Measurements from ENCODE around the gene GRIA1.

GRIA1 gene

DNA sequence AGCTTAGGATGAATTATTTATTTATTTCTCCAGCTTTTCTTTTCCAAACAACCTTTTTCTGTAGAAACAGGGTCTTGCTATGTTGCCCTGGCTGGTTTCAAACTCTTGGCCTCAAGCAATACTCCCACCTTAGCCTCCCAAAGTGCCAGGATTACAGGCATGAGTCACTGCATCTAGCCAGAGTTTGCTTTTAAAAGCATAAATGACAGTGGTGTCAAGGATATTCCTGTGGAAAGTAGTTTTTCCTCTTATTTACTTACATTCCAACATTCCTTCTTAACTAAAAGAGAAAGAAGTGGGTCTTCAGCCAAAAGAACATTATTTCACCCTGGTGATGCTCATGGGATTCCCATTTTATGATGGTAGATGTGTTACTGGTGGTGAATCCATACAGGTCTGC is 62.4 kb downstream of the GRIA1 start:
- DNase-seq, result no peak

DNA sequence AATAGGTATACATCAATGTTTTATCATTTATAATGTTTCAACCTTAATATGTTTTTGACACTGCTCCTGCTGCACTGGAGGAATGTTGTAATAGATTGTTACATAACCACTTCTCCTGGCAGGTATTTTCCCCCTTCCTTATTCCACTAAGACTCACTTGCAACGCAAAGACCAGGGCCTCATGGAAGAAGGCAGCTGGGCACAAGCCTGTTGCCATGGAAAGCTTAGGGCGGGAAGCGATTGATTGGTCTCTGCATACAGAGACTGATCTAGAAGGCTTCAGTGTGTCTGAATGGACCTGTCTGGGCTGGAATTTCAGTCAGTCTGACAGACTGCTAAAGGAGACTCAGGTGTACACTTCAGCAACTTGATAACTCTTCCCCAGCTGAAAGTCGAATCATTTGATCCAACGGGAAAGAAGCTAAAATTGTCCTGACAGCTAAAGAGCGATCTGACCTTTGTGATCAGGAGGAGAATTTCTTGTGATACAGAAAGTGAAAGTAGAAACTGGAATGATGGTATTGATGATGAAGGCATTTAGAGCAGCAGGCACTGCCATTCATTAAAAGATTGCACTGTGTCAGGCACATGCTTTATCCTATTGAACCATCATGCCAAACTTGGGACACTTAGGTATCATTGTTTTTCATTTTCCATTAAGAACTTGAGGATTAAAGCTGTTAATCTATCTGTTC is 65.1 kb downstream of the GRIA1 start:
- DNase-seq, result peak; percentile 2

DNA sequence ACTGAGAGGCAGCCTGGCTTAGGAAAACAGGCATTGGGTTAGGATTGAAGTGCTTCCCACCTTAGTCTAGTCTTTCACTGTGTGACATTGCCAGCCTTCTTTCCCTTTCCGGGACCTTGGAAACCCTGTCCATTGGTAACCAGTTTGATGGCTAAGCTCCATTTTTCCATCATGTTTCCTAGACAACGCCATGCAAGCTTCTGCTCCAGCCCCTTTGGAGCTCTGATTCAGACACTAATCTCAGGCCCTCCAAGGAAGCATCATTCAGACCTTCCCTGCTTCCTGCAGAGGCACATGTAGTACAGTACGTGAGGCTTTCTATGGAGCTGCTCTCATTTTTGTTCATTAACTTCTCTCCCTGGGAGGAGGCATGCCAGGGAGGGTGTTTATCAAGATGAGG is 68.5 kb downstream of the GRIA1 start:
- DNase-seq, result no peak

DNA sequence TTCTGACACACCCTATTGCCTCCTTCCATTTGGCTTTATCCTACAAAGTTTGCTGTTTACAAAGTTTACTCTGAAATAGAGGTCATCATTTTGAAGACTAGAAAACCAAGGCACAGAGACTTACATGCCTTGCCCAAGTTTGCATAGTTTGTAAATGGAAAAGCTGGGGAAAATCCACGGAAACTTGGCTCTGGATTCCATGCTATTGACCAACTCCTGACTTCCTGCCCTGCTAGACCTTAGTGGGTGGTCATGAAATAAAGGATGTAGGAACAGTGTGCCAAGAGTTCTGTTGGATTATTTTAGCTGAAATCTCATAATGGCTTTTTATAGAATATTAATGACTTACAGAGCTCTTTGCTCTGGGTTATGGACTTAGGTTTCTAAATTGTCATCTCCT is 69.5 kb downstream of the GRIA1 start:
- DNase-seq, result no peak

DNA sequence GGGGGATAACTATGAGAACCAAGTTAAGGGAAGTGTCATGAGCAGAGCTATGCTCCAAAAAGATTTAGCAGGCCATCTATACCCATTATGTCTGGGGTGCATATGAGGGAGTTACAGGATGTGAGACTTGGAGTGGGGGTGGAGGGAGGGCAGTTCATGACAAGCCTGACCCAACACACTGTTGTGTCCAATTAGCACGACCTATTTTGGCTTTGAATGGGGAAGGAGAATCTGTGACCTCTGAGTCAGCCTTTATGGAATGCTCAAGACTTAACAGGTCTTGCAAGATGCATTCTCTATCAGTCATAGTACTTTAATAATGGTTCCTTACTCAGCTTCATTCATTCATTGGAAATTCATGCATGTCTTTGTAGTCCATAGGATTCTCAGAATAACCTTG is 71.7 kb downstream of the GRIA1 start:
- no peak for DNase-seq

DNA sequence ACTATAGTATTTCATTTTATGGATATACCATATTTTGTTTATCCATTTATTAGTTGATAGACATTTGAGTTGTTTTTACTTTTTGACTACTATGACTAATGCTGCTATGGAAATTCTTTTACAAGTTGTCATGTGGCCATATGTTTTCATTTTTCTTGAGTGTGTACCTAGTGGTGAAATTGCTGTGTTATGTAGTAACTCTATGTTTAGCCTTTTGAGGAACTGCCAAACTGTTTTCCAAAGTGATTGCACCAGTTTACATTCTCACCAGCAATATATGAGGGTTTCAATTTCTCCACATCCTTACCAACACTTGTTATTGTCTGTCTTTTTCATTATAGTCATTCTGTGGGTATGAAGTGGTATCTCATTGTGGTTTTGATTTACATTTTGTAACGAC is 75.4 kb downstream of the GRIA1 start:
- no peak for DNase-seq

DNA sequence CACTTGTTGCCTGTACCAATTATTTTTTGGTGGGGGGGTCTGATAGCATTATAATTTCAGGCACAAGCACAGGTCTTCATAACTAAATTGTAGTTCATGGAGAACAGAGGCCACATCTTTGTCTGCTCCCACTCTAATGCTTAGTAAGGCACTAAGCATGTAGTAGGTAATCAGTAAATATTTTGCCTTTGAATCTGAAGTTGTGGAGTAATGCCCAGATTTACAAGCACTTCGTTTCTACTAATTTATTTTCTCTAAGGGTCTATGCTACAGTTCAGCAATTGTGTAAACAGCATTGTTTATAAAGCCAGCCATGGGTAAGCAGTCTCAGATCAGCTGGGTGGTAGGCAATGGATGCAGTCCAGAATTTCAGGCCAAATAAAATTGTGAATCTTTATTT is 78.6 kb downstream of the GRIA1 start:
- DNase-seq, result no peak

DNA sequence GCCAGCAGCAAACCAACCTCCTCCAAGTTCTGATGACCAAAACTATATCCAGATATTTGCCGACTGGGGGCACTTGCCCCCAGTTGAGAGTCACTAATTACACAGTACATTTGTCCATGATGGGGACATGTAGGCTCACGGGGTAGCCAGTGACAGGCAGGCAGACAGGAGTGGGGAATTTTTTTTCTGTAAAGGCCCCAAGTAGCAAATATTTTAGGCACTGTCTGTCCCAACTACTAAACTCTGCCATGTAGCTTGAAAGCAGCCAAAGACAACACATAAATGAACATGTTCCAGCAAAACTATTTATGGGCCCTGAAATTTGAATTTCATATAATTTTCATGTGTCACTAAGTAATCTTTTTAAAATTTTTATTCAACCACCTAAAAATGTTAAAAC is 80.7 kb downstream of the GRIA1 start:
- no peak for DNase-seq

DNA sequence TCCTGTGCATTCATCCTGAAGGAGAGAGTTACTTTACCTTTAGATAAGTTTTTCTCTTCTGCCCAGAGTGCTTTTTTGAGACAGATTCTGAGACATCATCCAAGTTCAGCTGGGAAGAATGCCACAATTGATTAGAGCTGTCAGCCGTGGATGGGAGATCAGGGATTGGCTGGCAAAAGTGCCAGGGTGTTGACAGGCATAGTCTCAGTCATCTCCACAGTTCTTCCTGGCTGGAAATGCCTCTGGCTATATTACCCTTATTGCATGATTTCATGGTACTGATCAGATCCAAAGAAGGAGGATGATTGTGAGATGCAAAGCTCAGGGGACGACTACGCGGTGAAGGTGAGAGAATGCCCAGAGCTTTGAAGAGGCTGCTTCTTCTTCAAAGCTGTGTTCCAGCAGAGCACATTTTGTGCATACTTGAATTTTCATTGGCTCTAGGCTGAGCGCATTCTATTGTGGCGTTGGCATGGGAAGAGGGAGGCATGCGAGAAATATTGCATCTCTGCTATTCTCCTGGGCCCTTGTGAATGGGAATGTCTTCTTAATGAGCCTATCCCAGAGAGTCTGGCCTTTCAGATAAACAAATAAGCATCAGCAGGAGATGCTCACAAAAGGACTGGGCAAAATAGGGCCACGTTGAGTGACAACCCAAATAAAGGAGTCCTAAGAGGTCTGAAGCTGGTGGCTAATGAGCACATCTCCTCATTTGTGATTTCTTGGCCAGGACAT is 82.1 kb downstream of the GRIA1 start:
- DNase-seq, result no peak

DNA sequence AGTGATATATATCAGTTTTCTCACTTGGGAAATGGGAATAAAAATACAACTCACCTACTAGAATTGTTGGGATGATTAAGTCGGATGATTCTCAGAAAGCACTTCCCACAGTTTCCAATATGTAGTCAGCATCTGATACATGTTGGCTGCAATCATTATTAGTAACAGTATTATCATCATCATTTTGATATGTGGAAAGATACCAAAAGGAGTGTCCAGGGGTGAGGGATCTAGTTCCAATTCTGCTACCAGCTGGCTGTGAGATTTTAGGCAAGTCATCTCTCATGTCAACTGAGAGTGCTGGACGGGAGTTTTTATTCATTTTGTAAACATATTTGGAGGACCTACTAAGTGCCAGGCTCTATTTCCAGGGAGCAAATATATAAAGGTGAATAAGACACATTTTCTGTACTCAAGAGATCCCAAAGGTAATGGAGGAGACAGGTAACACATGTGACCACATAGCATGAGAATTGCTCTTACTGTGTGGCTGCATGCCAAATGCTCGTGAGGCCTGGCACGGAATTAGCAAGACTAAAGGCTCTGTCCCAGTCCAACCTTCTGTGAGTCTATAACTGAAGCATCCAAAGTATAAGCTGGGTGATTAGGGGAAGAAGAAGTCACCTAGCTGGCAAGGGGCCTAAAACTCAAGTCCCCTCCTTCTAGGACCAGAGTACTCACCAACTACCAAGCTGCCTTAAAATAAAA is 83.0 kb downstream of the GRIA1 start:
- DNase-seq, result peak; percentile 57

DNA sequence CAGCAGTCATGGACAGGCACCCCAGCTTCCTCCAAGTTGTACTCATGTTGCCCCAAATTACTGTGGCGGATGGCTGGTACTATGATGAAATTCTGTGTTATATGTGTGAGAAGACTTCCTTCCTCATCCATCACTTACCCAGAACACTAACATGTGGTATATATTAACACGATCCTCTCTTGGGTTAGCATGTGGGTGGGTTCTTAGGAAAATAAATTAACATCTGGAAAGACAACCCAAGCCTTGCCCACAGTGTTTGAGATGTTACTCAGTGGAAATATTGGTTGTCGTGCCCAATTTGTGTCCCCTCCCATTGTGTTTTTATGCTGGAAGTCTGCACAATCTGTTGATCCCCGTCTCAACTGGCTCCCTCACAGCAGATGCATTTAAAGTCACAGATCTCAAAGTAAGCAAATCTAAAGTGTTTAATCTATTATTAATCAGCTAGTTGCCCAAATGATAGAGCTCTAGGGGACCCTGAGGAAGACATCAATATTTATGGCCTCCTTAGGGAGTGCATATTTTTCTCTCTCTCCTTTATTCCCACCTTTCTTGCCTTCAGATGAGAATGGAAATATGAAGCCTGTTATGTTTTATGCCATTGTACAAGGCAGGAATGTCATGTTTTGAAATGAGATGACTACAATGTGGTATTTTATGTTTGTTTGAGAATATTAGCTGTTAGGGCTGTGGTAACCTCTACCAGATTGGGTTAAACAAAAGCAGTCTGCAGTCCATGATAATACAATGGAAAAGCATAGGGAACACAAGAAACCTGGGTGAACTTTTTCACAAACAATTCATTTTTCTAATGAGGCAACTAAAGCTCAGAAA is 93.9 kb downstream of the GRIA1 start:
- DNase-seq, result no peak

DNA sequence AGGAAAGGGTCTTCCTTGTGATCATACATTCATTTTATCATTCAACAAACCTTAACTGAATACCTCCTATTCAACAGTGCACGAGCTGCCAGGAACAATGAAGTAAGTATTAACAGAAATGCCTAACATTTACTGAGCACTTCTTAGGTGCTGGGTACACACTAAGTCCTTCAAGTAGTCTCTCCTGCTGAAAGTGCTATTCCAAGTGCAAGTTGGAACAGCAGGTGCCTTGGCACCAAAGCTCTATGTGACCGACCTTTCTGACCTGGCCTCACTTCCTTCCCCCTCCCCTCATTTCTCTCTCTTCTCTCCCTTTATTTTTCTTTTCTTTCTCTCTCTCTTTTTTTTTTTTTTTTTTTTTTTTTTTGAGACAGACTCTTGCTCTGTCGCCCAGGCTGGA is 94.5 kb downstream of the GRIA1 start:
- DNase-seq, result no peak

DNA sequence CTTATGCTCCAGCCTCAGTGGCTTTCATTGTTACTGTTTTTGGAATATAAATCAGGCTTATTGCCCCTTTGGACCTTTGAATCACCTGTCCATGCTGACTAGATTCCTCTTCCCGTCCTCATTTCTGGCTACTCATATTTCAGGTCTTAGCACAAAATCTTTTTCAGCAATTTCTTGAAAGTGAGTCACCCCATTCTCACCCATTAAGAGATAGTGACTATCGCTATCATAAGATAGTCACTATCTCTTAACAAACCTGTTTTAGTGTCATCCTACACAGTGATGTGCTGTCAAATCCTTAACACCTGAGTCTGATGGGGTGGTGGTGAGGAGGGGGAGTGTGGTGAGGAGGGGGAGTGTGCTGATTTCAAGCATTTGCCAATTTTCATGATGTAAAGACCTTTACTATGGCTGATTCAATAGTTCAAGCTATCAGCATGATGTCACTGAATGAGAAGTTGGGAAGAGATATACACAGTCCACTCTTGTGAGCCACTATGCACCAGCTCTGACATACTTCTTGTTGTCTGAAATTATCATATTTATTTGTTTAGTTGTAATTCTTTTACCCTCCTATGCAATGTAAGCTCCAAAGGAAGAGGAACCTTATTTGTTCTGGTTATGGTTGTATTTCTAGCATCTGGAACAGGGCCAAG is 95.3 kb downstream of the GRIA1 start:
- DNase-seq, result no peak

DNA sequence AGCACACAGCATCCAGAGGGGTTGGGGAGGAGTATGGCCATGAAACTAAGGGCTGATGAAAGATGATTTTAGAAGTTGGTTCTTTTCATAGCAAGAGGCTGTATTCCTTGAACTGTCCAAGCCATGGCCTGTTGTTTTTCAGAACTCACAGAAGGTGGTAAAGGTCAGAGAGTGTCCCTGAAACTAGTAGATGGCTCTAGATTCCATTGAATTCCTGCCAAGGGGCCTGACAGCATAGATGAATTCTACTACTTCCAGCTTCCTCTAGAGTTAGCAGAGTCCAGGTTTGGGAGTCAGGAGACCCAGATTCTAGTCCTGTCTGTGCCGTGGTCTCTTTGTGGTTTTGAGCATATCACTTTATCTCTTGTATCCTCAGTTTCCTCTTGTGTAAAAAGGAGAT is 101.6 kb downstream of the GRIA1 start:
- no peak for DNase-seq

DNA sequence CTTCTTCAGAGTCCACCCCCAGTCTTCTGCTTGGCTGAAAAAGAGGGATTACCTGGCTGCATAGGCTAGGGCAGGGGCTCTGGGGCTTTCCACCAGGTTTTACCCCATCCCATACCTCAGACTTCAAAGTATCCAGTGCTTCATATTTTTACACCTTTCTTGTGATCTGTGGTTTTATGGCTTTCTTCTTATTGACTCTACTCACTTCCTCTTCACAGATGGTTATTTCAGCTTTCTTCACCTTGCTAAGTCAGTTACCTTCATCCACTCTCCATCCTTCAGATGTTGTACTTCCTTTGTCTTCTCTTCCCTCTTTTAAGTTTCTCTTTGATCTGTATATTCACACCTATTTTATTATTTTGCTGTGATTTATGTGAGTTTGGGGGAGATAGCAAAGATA is 104.3 kb downstream of the GRIA1 start:
- DNase-seq, result no peak

DNA sequence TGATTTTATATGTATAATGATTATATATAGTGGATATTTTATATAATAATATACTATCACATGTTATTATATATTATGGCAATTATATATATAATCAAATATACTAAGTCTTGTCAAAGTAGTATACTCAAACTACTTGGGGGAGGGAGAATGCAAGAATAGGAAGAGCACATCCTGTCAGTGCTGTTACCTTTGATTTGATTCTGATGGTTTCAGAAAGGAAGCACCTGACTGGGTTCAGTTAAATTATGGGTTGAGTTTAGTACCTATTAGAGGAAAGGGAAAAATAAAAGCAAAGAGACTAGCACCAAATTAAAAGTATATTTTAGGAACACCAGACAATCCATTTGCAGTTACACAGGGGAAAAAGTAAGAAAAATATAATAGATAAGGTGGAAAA is 107.6 kb downstream of the GRIA1 start:
- no peak for DNase-seq

DNA sequence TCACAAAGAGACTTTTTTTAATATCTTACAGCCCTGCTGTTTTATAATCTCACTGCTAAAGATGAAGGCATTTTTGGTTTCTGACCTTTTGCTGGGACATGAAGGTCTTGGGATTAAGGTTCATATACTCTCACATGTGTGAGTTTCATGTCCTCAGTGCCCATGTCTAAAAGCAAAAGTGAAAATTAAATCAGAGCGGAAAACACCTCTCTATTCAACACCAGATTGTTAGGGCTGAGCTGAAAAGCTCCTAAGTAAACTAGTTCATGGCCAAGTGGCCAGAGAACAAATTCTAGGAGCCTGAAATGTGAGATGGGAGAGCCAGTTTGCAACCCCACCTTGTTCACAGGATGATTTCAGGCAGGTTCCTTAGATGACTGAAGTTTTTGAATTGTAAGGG is 110.9 kb downstream of the GRIA1 start:
- DNase-seq, result no peak

DNA sequence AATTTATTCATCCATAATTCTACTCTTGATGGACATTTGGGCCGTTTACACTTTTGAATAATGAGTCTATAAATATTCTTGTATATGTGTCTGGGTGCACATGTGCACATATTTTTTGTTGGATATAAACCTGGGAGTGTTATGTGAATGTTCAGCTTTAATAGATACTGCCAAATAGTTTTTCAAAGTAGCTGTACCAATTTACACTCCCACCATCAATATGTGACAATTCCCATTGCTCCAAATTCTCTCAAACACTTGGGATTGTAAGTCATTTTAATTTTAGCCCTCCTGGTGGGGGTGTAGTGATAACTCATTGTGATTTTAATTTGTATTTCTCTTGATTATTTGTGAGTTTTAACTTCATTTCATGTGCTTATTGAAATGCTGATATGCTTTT is 114.9 kb downstream of the GRIA1 start:
- DNase-seq, result no peak

DNA sequence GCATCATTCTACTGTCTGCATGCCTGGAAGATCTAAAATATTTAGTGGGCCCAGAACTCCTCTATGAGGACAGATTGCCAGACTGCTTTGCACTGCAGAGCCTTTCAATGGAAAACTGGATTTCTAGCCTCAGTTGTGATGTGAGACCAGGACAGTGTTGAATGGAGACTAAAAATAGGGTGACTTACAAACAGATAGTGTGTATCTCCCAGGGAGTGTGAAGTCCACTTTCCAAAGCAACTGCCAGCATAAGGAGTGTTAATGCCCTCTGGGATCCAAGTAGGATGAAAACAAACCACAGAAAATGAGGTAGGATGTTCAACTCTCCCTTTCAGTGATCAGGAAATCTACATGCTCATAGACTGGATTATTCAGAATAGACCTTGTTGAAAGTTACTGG is 119.5 kb downstream of the GRIA1 start:
- DNase-seq, result no peak

DNA sequence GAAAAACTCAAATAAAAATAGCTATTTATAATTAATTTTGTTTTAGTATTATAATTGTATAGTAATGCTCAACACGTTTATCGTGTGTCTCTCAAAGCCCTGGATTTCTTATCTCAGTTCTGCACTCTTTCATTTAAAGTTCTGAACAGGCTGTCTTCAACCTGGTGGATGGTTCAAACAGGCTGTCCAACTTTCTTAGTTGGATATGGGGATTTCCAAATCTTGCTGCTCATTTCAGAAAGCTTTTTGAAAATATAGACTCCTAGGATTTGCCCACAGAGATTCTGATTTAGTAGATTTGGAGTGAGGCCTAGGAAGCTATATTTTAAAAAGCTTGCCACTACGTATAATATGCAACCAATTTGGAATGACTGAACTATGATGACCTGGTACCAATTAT is 120.3 kb downstream of the GRIA1 start:
- no peak for DNase-seq

DNA sequence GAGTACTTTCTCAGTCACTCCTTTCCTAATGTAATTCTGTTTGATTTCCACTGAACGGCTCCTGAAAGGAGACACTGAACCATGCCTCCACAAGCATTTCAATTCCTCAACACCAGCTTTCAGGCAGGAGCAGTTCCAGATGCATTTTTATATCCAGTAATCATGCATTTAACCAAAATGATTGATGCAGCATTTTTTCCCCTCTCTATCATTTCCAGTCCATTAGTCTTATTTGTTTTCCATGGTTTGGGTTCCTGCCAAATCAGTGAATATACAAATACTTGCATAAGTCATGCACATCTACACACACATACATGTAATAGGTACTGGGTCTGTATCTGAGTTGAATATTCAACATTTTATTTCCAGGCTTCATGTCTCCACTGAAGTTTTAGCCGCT is 122.7 kb downstream of the GRIA1 start:
- DNase-seq, result no peak

DNA sequence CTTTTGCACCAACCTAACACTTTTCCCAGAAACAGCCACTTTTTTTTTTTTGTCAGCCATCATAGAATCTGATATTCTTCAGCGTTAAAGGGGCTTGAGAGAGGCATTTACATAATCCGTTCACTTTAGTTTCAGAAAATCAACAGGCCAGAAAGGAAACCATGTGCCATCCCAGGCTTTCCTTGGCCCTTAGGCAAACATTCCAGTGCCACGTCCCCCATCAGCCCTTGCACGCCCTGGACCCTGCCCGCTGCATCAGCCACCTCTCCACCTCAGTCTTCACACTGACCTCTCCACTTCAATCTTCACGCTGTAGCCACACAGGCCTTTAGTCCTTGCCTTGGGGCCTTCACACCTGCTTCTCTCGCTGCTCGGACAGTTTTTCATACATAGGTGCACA is 123.2 kb downstream of the GRIA1 start:
- DNase-seq, result no peak

DNA sequence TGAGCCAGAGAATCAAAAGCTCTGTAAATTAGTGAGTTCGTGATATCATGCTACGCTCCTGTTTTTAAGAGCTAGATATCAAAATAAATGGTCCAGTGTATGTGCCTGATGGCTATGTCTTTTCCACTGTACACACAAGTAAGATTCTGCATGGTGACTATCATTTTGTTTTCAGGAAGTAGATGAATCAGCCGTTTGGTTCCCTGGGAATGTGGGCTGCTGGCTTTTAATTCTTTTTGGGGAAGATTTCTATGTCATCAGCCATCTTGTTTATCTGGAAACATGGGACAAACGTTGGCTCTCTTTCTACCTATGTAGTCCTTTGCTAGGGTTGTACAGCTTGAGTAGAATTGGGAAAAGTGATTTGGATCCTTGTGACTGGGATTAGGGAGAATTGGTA is 126.7 kb downstream of the GRIA1 start:
- DNase-seq, result no peak

Measured in NCI-H82 (cell line).